ENCODE results near the gene TCF7L1.

TCF7L1 gene

DNA sequence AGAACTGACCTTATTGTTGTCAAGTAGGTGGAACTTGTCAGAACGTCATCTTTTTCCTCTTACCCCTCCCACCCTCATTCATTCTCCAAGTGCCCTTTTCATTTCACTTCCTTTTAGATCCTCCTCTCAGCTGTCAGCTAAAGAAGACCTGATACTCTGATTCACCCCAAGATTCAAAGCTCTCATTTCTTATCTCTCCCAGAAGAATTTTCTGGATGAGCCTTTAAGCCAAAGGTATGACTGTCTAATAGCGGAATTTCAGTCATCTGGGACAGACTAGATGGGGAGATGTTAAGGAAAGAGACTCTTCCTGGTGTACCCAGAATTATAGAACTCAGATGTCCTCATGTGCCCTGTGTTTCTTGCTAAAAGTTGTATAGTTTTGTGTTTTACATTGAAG, 53.9 kb downstream of the TCF7L1 start:
- H3K4me3 ChIP-seq (replicated peaks; ENCODE audit: low read depth, low read length) = no peak overlapping the region
- no peak for DNase-seq (ENCODE audit: extremely low read depth, low read depth)
- TF ChIP-seq CTCF (IDR thresholded peaks at IDR 0.05; ENCODE audit: low read depth, low read length, missing control alignments) = no peak

DNA sequence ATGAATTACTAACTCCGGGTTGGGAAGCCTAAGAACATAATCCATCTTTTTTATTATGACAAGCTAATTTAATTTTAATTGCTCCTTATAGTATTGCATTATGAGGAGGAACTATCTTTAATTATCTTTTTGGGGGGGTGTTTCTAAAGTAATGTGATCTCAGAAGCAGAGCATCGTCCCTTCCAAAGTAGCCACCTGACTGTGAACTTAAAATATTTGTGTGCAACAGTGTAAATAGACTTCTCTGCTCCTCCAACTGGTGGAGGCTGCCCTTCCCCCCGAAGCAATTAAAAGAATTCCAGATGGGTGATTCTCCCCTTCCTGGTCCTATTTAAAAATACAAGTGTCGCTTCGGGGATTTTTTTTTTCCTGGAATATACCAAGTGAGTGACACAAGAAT, 55.7 kb downstream of the TCF7L1 start:
- no peak for DNase-seq (ENCODE audit: extremely low read depth, low read depth)
- no peak overlapping the region for H3K4me3 ChIP-seq (replicated peaks; ENCODE audit: low read depth, low read length)
- TF ChIP-seq CTCF (IDR thresholded peaks at IDR 0.05; ENCODE audit: low read depth, low read length, missing control alignments) = no peak

GRCh38 chr2:85189606-85190270, 56.5 kb downstream of the TCF7L1 start:
- no peak for DNase-seq (ENCODE audit: extremely low read depth, low read depth)
- no peak overlapping the region for H3K4me3 ChIP-seq (replicated peaks; ENCODE audit: low read depth, low read length)
- no peak for TF ChIP-seq CTCF (IDR thresholded peaks at IDR 0.05; ENCODE audit: low read depth, low read length, missing control alignments)

- no peak for DNase-seq (ENCODE audit: extremely low read depth, low read depth)
- H3K4me3 ChIP-seq (replicated peaks; ENCODE audit: low read depth, low read length) = no peak overlapping the region
- TF ChIP-seq CTCF (IDR thresholded peaks at IDR 0.05; ENCODE audit: low read depth, low read length, missing control alignments) = no peak
These were observed 58.0 kb downstream of the TCF7L1 start for GRCh38 chr2:85191157-85191556.

DNA sequence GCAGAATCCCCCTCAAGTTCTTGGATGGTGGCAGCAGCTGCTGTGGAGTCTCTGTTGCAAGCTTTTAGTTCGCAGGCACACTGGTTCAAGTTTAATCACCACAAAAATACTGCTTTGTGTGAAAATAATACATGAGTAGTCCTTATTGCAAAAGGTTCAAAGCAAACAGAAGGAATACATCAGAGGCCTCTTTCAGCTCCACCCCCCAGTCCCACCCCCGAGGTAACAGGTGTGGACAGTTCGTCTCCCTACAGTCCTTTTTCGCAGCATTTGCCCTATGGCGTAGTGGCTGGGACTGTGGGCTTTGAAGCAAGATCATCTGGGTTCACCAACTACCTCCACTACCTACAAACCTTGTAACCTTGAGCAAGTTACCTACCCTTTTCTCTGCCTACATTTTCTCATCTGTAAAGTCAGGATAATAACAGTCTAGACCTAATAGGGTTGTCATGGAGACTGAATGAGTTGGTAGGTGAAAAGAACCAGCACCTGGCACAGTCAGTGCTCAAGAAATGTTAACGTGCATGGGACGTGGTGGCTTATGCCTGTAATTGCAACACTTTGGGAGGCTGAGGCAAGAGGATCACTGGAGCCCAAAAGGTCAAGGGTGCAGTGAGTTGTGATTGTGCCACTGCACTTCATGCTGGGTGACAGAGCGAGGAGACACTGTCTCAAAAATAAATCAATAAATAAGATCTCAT, 61.7 kb downstream of the TCF7L1 start:
- H3K4me3 ChIP-seq (replicated peaks; ENCODE audit: low read depth, low read length) = no peak overlapping the region
- DNase-seq (ENCODE audit: extremely low read depth, low read depth) = no peak
- no peak for TF ChIP-seq CTCF (IDR thresholded peaks at IDR 0.05; ENCODE audit: low read depth, low read length, missing control alignments)

GRCh38 chr2:85195956-85196355, 62.8 kb downstream of the TCF7L1 start:
- H3K4me3 ChIP-seq (replicated peaks; ENCODE audit: low read depth, low read length) = no peak overlapping the region
- DNase-seq (ENCODE audit: extremely low read depth, low read depth) = no peak
- no peak for TF ChIP-seq CTCF (IDR thresholded peaks at IDR 0.05; ENCODE audit: low read depth, low read length, missing control alignments)
